GM23338 (cell line): Measurements from ENCODE around the gene ADGRE3. TPM values are rescaled to one million over a fixed set of nuclear protein-coding genes. Genes with fewer than 3 reads are reported as not detected.

ENCODE experiments used
- ATAC-seq: fragments of 200-7000 bp; cut with Tn5 transposase; 3 replicates; pipeline ENCODE4 v1.9.1; 2020
- DNase-seq: peaks from one replicate; pipeline ENCODE4 v3.0.0-alpha.2; 2015; ENCODE audit warnings: low spot score
- H2AFZ ChIP-seq: fragments of 200-600 bp; sonication (generic); 2 replicates; pipeline ENCODE4 v1.8.0; 2016; ENCODE audit warnings: antibody characterized with exemption, mild to moderate bottlenecking, moderate library complexity
- H3F3A ChIP-seq: fragments of 200-600 bp; sonication (generic); replicated peaks from 2 replicates; pipeline ENCODE4 v1.8.0; 2017; ENCODE audit warnings: antibody characterized with exemption, mixed run types, low read depth
- H3K27ac ChIP-seq: fragments of 200-600 bp; sonication (generic); 2 replicates; pipeline ENCODE4 v1.6.1; 2016; ENCODE audit warnings: low read depth
- H3K27me3 ChIP-seq: fragments of 200-600 bp; sonication (generic); 2 replicates; pipeline ENCODE4 v1.8.0; 2016; ENCODE audit warnings: mild to moderate bottlenecking, mixed run types, moderate library complexity; ENCODE audit not compliant: insufficient read depth
- H3K36me3 ChIP-seq: fragments of 200-600 bp; sonication (generic); 2 replicates; pipeline ENCODE4 v1.8.0; 2016; ENCODE audit warnings: mild to moderate bottlenecking; ENCODE audit not compliant: insufficient read depth
- H3K4me1 ChIP-seq: fragments of 200-600 bp; sonication (generic); 2 replicates; pipeline ENCODE4 v1.8.0; 2016; ENCODE audit warnings: mild to moderate bottlenecking, moderate library complexity; ENCODE audit not compliant: insufficient read depth
- H3K4me2 ChIP-seq: fragments of 200-600 bp; sonication (generic); 2 replicates; pipeline ENCODE4 v1.7.1; 2017; ENCODE audit warnings: mixed run types
- H3K4me3 ChIP-seq: fragments of 200-600 bp; sonication (generic); 2 replicates; pipeline ENCODE4 v1.6.1; 2016; ENCODE audit warnings: mixed run types
- H3K79me2 ChIP-seq: fragments of 200-600 bp; sonication (generic); replicated peaks from 2 replicates; pipeline ENCODE4 v1.8.0; 2017; ENCODE audit warnings: mild to moderate bottlenecking; ENCODE audit not compliant: insufficient read depth
- H3K9me2 ChIP-seq: fragments of 200-600 bp; sonication (generic); 2 replicates; pipeline ENCODE4 v1.8.0; 2017; ENCODE audit not compliant: insufficient read depth
- H4K20me1 ChIP-seq: fragments of 200-600 bp; sonication (generic); replicated peaks from 2 replicates; pipeline ENCODE4 v1.8.0; 2017; ENCODE audit warnings: mild to moderate bottlenecking; ENCODE audit not compliant: insufficient read depth
- H3K27ac Mint-ChIP-seq: 2 replicates; pipeline ENCODE4 v1.8.0; 2020; ENCODE audit warnings: inconsistent platforms, mild to moderate bottlenecking, moderate library complexity, mixed read lengths
- H3K27me3 Mint-ChIP-seq: 3 replicates; pipeline ENCODE4 v1.8.0; 2022; ENCODE audit warnings: low read depth, mild to moderate bottlenecking, moderate library complexity, mixed read lengths, inconsistent platforms; ENCODE audit not compliant: insufficient read depth, poor library complexity
- H3K36me3 Mint-ChIP-seq: 3 replicates; pipeline ENCODE4 v1.8.0; 2021; ENCODE audit warnings: low read depth, mild to moderate bottlenecking, inconsistent platforms, moderate library complexity, mixed read lengths
- H3K4me1 Mint-ChIP-seq: 3 replicates; pipeline ENCODE4 v1.8.0; 2020; ENCODE audit warnings: mild to moderate bottlenecking, inconsistent platforms, mixed read lengths
- H3K4me3 Mint-ChIP-seq: 3 replicates; pipeline ENCODE4 v1.8.0; 2021; ENCODE audit warnings: moderate library complexity, mild to moderate bottlenecking, inconsistent platforms, mixed read lengths
- H3K9me3 Mint-ChIP-seq: 3 replicates; pipeline ENCODE4 v1.8.0; 2020; ENCODE audit warnings: moderate library complexity, mild to moderate bottlenecking, inconsistent platforms, mixed read lengths
- CREB1 ChIP-seq: fragments of 250-450 bp; sonication (Bioruptor Pico); IDR thresholded peaks from 2 replicates; pipeline ENCODE4 v1.5.0; 2020; ENCODE audit warnings: low read depth, mild to moderate bottlenecking, moderate library complexity
- CTCF ChIP-seq, 2 experiments: fragments of 200-600 bp in 1 of 2; sonication (generic) in 1 of 2; conservative IDR thresholded peaks; 2 replicates each; pipeline versions ENCODE4 v1.5.1 to v1.6.1; 2016 to 2017; ENCODE audit warnings: antibody characterized with exemption in 2 of 2, low read depth in 2 of 2, mild to moderate bottlenecking in 2 of 2, moderate library complexity in 1 of 2
- ETS1 ChIP-seq: IDR thresholded peaks from 2 replicates; pipeline ENCODE4 v1.6.1; 2016; ENCODE audit warnings: antibody characterized with exemption
- EZH2 ChIP-seq: fragments of 200-600 bp; sonication (generic); IDR thresholded peaks from one replicate; pipeline ENCODE4 v1.8.0; 2017; ENCODE audit warnings: antibody characterized with exemption, mild to moderate bottlenecking, low read depth; ENCODE audit not compliant: unreplicated experiment
- EZH2phosphoT487 ChIP-seq: fragments of 200-600 bp; sonication (generic); IDR thresholded peaks from one replicate; pipeline ENCODE4 v1.8.1; 2018; ENCODE audit warnings: antibody characterized with exemption; ENCODE audit not compliant: unreplicated experiment
- JUNB ChIP-seq: IDR thresholded peaks from one replicate; pipeline ENCODE4 v1.6.1; 2016; ENCODE audit warnings: antibody characterized with exemption; ENCODE audit not compliant: unreplicated experiment
- NANOG ChIP-seq: IDR thresholded peaks from 2 replicates; pipeline ENCODE4 v1.6.1; 2016; ENCODE audit warnings: antibody characterized with exemption, borderline replicate concordance
- POLR2AphosphoS5 ChIP-seq: IDR thresholded peaks from 2 replicates; pipeline ENCODE4 v1.6.1; 2016; ENCODE audit warnings: antibody characterized with exemption, low read depth
- REST ChIP-seq: IDR thresholded peaks from one replicate; pipeline ENCODE4 v1.6.1; 2018; ENCODE audit warnings: antibody characterized with exemption; ENCODE audit not compliant: unreplicated experiment
- STAT1 ChIP-seq: IDR thresholded peaks from one replicate; pipeline ENCODE4 v1.6.1; 2016; ENCODE audit warnings: antibody characterized with exemption; ENCODE audit not compliant: unreplicated experiment
- ZNF114 ChIP-seq: fragments of 250-450 bp; sonication (Bioruptor Pico); IDR thresholded peaks from 2 replicates; pipeline ENCODE4 v1.5.0; 2020; ENCODE audit warnings: mild to moderate bottlenecking, moderate library complexity
- ZNF331 ChIP-seq: fragments of 250-450 bp; sonication (Bioruptor Pico); IDR thresholded peaks from 2 replicates; pipeline ENCODE4 v1.5.0; 2020; ENCODE audit warnings: low read depth, mild to moderate bottlenecking, moderate library complexity
- ZNF462 ChIP-seq: fragments of 250-450 bp; sonication (Bioruptor Pico); IDR thresholded peaks from 2 replicates; pipeline ENCODE4 v1.5.0; 2020; ENCODE audit warnings: mild to moderate bottlenecking, moderate library complexity
- polyA plus RNA-seq: library from polyadenylated mRNA; unstranded; fragments of >200 nt; fragmentation: Nextera tagmentation; extraction: Ambion mirVana; gene quantifications from 2 replicates; pipeline ENCODE4 v1.2.1, GENCODE V29; 2016
- total RNA-seq: library from RNA; depleted of rRNA; stranded (reverse); fragments of >200 nt; shearing (Covaris generic); gene quantifications from 2 replicates; pipeline ENCODE4 v1.2.3, GENCODE V29; 2014

ADGRE3 gene
- total and polyA plus RNA-seq, 2 experiments from 2014 or later = not detected

GRCh38 chr19:14654786-14655560 lies 19.7 kb downstream of the ADGRE3 start:
- Histone ChIP-seq H4K20me1 (no peaks in the 10 kb centered on the region), H3F3A (no peaks in the 10 kb centered on the region), H3K36me3 (no peaks in the 10 kb centered on the region), H3K4me2 (no peak overlapping the region), H3K79me2 (no peaks in the 10 kb centered on the region), H3K27ac (no peak overlapping the region), H3K4me1 (no peaks in the 10 kb centered on the region), H3K4me3 (no peak overlapping the region), H3K9me2 (no peaks in the 10 kb centered on the region), H2AFZ (no peak overlapping the region), H3K27me3 (no peaks in the 10 kb centered on the region)
- Mint-ChIP-seq H3K36me3 (peaks cover 17% of the 10 kb centered on the region), H3K27ac (no peak overlapping the region), H3K4me3 (no peak overlapping the region), H3K4me1 (no peaks in the 10 kb centered on the region), H3K9me3 (peaks cover 79% of the 10 kb centered on the region), H3K27me3 (peaks cover 5% of the 10 kb centered on the region)
- ATAC-seq (no peak), DNase-seq (no peak)
- TF ChIP-seq POLR2AphosphoS5 (no peak), CREB1 (CRISPR knock-in tag) (no peak), ZNF462 (CRISPR knock-in tag) (no peak), JUNB (no peak), ZNF114 (no peak), ETS1 (no peak), CTCF (conservative IDR thresholded peaks at IDR 0.05; ENCODE audit: low read depth in 2 of 2) (no peak), NANOG (no peak), EZH2phosphoT487 (no peak), REST (no peak), ZNF331 (CRISPR knock-in tag) (no peak), STAT1 (no peak), EZH2 (no peak)
